GM12891 (cell line): Measurements from ENCODE around the gene LAPTM5.

Source experiments
- DNase-seq: peaks from one replicate; pipeline ENCODE4 v3.0.0; 2011; ENCODE audit warnings: low spot score; ENCODE audit not compliant: insufficient read length
- FAIRE-seq: peaks from 2 replicates; lab custom pipeline; 2011; peaks lifted over from hg19 to GRCh38; lab: Jason Lieb, UNC
- PAX5 ChIP-seq: IDR thresholded peaks from 2 replicates; pipeline ENCODE4 v1.6.1; 2011; ENCODE audit warnings: low read length, moderate library complexity, mild to moderate bottlenecking; ENCODE audit not compliant: insufficient read depth, severe bottlenecking
- POLR2A ChIP-seq: IDR thresholded peaks from 2 replicates; pipeline ENCODE4 v1.6.1; 2011; ENCODE audit warnings: low read depth, low read length, control low read depth
- POLR2AphosphoS5 ChIP-seq: IDR thresholded peaks from 2 replicates; pipeline ENCODE4 v1.6.1; 2011; ENCODE audit warnings: low read depth, low read length, control low read depth
- POU2F2 ChIP-seq: IDR thresholded peaks from 2 replicates; pipeline ENCODE4 v1.6.1; 2011; ENCODE audit warnings: low read depth, mild to moderate bottlenecking, control low read depth, low read length, moderate library complexity
- SPI1 ChIP-seq: IDR thresholded peaks from 2 replicates; pipeline ENCODE4 v1.6.1; 2011; ENCODE audit warnings: low read depth, low read length, control low read depth
- TAF1 ChIP-seq: IDR thresholded peaks from 2 replicates; pipeline ENCODE4 v1.6.1; 2011; ENCODE audit warnings: low read depth, low read length, control low read depth

The LAPTM5 gene

DNA sequence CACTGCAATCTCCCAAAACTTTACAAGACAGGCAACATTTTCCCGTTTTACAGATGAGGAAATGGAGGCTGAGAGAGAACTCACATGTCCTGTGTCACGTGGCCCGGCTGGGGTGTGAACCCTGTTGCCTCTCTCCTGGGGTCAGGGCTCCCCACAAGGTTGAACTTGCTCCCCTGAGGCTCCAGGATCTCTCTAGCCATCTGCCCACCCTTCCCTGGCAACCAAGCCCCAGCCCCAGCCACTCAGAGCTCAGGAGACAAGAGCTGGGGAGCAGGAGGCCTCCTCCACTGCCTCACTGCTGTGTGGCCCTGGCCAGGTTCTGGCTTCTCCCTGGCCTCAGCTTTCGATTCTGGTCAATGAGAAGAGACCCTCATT lies 11.8 kb downstream of the LAPTM5 start:
- TF ChIP-seq POLR2A = no peak; the same call in 1 of the 2 replicates
- no peak; the same call in 1 of the 2 replicates for TF ChIP-seq TAF1
- 0 out of 2 replicates have a peak, but pooled peaks have one; percentile 7 for TF ChIP-seq SPI1
- no peak for TF ChIP-seq POU2F2
- no peak for TF ChIP-seq POLR2AphosphoS5
- DNase-seq = no peak
- no peak for FAIRE-seq

DNA sequence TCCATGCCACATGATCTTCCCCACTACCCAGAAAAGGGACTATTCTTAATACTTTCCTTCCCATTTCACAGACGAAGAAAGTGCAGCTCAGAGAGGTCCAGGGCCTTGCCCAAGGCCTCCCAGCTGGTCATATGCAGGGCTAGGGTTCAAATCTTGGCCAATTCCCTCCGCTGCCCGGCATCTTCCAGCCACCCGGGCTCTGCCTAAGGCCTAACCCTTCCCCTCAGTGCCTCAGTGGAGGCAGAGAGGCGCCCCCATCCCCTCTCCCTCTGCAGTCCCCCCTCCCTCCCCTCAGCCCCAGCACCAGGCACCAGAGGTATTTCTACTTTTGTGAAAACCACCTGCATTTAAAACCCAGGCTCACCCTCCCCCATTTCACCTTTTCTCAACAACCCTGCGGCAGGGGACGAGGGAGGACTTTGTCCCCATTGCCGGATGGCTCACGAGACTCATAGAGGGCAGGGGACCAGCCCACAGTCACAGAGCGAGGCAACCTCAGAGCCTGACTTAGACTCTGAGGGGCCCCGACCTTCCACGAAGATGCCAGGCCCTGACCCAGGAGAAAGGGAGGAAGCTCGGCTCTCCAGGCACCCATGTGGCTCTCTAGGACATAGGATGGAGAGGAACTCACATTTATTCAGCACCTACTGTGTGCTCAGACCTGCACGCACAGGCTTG lies 12.3 kb downstream of the LAPTM5 start:
- TF ChIP-seq POLR2AphosphoS5 = no peak
- no peak for TF ChIP-seq POU2F2
- no peak for TF ChIP-seq PAX5
- TF ChIP-seq SPI1 = no peak
- TF ChIP-seq TAF1 = no peak
- no peak for TF ChIP-seq POLR2A
- DNase-seq (no peak), FAIRE-seq (peak; percentile 9)

DNA sequence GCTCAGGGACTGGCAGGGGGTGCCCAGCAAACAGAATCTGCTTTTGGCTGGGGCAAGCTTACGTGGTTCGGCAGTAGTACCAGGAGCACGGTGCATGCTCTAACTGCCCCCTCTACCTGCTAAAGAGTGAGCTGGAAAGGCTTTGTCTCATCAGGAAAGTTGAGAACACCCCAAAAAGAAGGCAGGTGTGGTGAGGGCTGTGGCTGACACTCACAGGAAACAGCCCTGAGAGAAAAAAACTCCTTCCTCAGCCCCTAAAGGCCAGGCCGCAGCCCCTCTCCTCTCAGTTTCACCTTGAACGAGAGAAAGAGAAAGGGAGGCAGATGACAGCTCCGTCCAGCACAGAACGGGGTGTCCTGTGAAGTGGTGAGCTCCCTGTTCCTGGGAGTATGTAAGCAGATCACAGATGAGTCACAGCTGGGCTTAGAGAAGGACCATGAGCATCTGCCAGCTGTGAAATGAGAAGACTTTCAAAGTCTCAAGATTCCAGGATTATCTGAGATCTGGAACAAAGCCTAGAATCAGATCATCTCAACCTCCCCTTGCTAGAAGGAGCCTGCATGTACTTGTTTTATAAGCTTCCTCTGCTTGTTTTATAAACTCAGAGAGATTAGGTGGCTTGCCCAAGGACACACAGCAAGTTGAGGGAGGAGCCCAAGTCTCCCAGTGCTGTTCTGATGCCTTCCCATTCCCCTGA lies 13.4 kb downstream of the LAPTM5 start:
- no peak for FAIRE-seq
- no peak for TF ChIP-seq PAX5
- no peak for TF ChIP-seq SPI1
- TF ChIP-seq POLR2A = peak; percentile 70
- peak; percentile 11; the same call in 1 of the 2 replicates for TF ChIP-seq POU2F2
- peak; percentile 82 for TF ChIP-seq POLR2AphosphoS5
- peak; percentile 13; the same call in 1 of the 2 replicates for TF ChIP-seq TAF1

DNA sequence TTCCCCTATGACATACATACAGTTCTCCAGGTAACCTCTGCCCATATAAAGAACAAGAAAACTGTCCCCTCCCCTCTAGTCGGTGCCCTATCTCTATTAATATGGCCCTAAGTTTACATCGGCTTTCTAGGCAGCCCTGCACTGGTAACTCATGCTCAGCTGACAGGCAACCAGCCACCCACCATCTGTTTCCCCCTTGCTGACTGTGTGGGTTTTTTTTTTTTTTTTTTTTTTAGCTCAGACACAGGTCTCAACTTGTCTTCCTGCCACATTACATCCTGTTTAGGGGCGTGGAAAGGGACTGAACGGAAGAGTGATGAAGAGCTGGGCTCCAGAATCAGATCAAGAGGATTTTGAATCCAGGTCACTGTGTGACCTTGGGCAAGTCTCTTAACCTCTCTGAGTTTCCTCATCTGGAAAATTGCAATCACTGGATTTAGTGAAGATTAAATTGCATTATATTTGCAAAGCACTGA lies 14.0 kb downstream of the LAPTM5 start:
- peak; percentile 74 for DNase-seq
- FAIRE-seq = peak; percentile 92
- no peak for TF ChIP-seq POU2F2
- no peak for TF ChIP-seq TAF1

More for the DNA sequence above, 13.4 kb downstream of the LAPTM5 start:
- no peak for DNase-seq

DNA sequence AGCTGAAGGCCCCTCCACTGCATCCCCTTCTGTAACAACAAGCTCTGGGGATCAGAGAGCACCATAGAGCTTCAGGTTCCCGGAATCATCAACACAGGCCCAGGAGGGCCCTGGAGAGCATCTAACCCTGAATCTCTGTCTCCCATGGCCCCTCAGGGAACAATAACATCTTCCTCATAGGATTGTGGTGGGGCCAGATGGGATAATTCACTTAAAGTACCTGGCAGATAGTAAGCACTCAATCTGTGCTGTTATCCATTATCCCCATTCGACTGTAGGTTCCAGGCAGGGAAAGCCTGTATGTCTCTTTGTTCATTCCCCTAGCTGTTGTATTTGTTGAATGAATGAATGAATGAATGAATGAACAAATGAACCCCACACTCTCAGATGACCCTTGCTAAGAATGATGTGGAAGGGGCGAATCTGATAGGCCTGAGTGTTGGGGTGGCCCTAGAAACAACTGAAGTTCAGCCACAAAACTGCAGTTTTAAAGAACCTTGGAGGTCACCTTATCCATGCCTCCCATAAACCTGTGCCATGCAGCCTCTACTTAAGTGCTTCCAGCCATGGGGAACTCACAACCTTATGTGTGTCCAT lies 14.5 kb downstream of the LAPTM5 start:
- no peak for TF ChIP-seq POLR2A
- no peak for TF ChIP-seq POLR2AphosphoS5
- TF ChIP-seq SPI1 = no peak
- DNase-seq = no peak
- FAIRE-seq = peak; percentile 9

DNA sequence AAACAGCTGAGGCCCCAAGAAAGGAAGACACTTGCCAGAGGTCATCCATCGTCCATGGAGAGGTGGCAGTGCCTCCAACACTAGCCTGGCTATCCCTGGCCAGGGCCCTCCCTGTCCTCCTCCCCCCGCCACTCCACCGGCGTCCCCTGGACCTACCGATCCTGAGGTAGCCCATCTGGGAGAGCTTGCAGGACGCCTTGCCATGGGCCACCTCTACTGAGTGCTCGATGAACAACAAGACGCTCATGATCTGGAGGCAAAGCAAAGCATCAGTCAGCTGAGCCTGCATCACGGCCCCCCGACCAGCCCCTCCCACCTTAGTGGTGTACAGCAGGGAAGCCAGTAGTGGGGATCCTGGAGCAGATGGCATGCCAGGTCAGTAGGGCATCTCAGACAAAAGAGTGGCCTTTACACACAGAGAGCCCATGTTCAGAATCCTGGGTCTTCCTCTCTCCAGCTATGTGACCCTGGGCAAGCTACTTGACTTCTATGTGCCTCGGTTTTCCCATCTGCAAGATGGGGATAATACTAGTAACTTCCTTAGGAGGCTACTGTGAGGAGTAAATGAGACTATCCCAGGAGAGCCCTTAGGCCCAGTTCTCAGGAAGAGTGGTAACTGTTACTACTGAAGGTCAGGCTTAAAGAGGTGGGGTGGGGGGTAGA lies 15.1 kb downstream of the LAPTM5 start:
- FAIRE-seq (peak; percentile 9), DNase-seq (no peak)
- TF ChIP-seq SPI1 (no peak), POLR2AphosphoS5 (no peak), POU2F2 (no peak), POLR2A (no peak), PAX5 (no peak), TAF1 (no peak)

DNA sequence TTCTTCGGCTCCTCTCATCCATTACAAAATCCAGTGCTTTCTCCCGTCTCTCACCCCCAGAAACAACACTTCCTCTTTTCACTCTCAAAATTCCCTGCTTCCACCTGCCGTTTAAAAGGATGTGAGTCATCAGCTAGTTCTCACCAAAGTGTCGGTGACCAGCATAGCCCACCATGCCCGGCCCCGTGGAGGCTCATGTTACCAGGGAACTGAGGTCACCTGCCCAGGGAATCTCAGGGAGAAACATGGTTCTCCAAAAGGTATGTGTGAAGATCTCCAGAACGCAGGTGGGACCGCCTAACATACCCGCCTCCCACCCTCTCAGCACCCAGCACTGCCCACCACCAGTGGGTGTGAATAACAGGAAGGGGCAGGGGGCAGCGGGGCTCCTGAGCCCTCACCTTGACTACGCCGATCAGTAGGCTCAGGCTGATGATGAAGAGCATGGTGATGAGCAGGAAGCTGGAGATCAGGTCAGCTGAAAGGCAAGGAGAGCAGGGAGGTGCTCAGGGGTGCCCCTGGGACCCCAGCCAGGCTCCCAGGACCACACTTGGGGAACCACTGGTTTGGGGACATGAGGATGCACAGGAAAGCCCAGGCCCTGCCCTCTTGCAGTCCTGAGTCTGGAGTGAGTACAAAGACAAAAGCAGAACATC lies 16.2 kb downstream of the LAPTM5 start:
- FAIRE-seq (peak; percentile 71), DNase-seq (no peak)
- TF ChIP-seq POLR2A = no peak
- no peak for TF ChIP-seq POLR2AphosphoS5
- TF ChIP-seq TAF1 = no peak
- TF ChIP-seq SPI1 = peak; percentile 94
- TF ChIP-seq PAX5 = no peak
- no peak for TF ChIP-seq POU2F2

DNA sequence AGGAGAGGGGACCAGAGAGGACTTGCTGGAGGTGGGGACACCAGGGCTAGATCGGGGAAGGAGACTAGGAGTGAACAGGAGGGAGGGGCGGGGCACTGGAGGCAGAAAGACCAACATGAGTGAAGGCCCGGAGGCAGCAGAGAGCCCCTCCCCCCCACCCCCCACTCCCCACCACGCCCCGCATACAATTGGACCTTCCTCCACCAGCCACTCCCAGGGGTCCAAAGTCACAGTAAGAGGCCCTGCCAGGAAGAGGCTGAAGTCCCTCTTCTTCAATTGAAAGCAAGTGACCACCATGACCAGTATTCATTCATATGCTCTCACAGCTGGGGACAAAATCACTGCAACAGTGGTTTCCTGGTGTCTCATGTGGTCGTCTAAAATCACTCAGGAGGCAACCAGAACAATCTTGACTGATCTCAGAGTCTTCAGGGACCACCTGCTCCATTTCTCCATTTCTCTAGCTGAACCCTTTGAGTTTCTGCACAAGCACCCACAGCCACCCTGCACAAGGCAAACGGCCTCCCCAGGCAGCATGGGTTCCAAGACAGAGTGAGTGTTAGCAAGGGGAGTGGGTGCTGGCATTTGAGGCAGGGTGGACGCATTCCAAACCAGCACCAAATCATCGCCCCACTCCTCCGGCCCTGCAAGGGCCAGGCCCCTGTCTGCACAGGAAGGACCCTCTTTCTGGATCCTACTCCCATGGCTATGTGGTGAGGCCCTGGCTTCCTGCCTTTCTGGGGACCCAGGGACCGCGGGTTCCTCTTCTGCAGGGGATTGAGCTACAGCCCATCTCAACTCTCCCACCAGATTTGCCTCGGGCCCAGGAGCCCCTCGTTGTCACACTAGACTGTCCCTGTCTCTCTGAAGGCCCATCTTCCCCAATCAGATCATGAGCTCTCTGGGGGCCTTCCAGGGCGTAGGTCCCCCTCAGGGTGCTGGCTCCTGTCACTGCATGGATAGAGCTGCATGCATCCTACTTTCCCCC lies 17.0 kb downstream of the LAPTM5 start:
- FAIRE-seq (peak; percentile 62), DNase-seq (no peak)
- no peak for TF ChIP-seq POU2F2
- no peak for TF ChIP-seq POLR2A
- no peak for TF ChIP-seq PAX5
- no peak; the same call in 1 of the 2 replicates for TF ChIP-seq POLR2AphosphoS5
- TF ChIP-seq SPI1 = no peak
- TF ChIP-seq TAF1 = no peak
